Karpas-422 (cell line): Measurements from ENCODE around the gene PRIMPOL. TPM values are rescaled to one million over a fixed set of nuclear protein-coding genes. Genes with fewer than 3 reads are reported as not detected.

Experiments
- DNase-seq: peaks from one replicate; pipeline ENCODE4 v3.0.0-alpha.2; 2015
- H2AFZ ChIP-seq: fragments of 200-600 bp; sonication (generic); 2 replicates; pipeline ENCODE4 v1.6.1; 2014; ENCODE audit warnings: antibody characterized with exemption, low read length, mixed read lengths
- H3K27ac ChIP-seq: fragments of 200-600 bp; sonication (generic); 2 replicates; pipeline ENCODE4 v1.5.1; 2014; ENCODE audit warnings: mild to moderate bottlenecking, low read length, moderate library complexity
- H3K27me3 ChIP-seq: fragments of 200-600 bp; sonication (generic); 2 replicates; pipeline ENCODE4 v1.6.1; 2014; ENCODE audit warnings: low read length, mixed read lengths
- H3K36me3 ChIP-seq: fragments of 200-600 bp; sonication (generic); 2 replicates; pipeline ENCODE4 v1.6.1; 2014; ENCODE audit warnings: low read length, mixed read lengths; ENCODE audit not compliant: insufficient read depth
- H3K4me1 ChIP-seq: fragments of 200-600 bp; sonication (generic); 2 replicates; pipeline ENCODE4 v1.6.1; 2014; ENCODE audit warnings: mild to moderate bottlenecking, low read length, mixed read lengths
- H3K4me2 ChIP-seq: fragments of 200-600 bp; sonication (generic); 2 replicates; pipeline ENCODE4 v1.6.1; 2014; ENCODE audit warnings: low read length, low read depth, mild to moderate bottlenecking; ENCODE audit not compliant: poor library complexity, severe bottlenecking
- H3K4me3 ChIP-seq: fragments of 200-600 bp; sonication (generic); 2 replicates; pipeline ENCODE4 v1.5.1; 2014; ENCODE audit warnings: mild to moderate bottlenecking, antibody characterized with exemption, low read length, mixed read lengths
- H3K79me2 ChIP-seq: fragments of 200-600 bp; sonication (generic); 2 replicates; pipeline ENCODE4 v1.6.1; 2014; ENCODE audit warnings: mild to moderate bottlenecking, low read length, mixed read lengths
- H3K9ac ChIP-seq: fragments of 200-600 bp; sonication (generic); 2 replicates; pipeline ENCODE4 v1.6.0; 2014; ENCODE audit warnings: low read length
- H3K9me2 ChIP-seq: fragments of 200-600 bp; sonication (generic), shearing (Covaris generic); replicated peaks from 2 replicates; pipeline ENCODE4 v1.6.0; 2014; ENCODE audit warnings: mild to moderate bottlenecking, low read length, moderate library complexity; ENCODE audit not compliant: insufficient read depth
- H3K9me3 ChIP-seq: fragments of 300-700, 200-600 bp; sonication (generic); 2 replicates; pipeline ENCODE4 v1.6.1; 2014; ENCODE audit warnings: low read length, mixed read lengths
- H4K20me1 ChIP-seq: fragments of 200-600 bp; sonication (generic); 2 replicates; pipeline ENCODE4 v1.6.1; 2014; ENCODE audit warnings: mild to moderate bottlenecking, antibody characterized with exemption, low read length, low read depth; ENCODE audit not compliant: insufficient read depth
- total RNA-seq: library from RNA; depleted of rRNA; stranded (reverse); fragments of >200 nt; shearing (Covaris generic); gene quantifications from 2 replicates; pipeline ENCODE4 v1.2.3, GENCODE V29; 2014; ENCODE audit warnings: low replicate concordance

The PRIMPOL gene
- total RNA-seq, 1 experiment from 2014 or later, result 35.2 TPM

DNA sequence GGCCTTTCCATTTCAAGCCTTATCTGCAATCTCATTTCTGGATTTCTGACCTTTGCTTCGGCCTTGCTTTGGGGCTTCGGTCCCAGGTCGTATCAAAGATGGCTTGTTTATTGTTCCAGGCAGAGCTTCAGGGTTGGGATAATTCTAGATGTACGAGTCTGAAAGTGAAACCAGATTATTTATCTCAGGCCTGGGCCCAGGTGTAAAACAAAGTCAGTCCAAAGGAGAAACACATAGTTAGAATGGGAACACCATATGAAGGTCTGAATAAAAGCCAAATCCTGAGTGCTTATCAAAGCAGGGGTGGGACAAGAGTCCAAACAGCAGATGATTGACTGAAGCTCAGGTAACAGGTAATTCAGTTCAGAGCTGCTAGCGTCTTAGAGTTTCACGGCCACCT, 17.1 kb downstream of the PRIMPOL start:
- no peaks in the 10 kb centered on the region for H3K79me2 ChIP-seq
- no peaks in the 10 kb centered on the region for H3K9me2 ChIP-seq
- H3K4me3 ChIP-seq, result no peak overlapping the region
- H3K9me3 ChIP-seq, result no peaks in the 10 kb centered on the region
- no peaks in the 10 kb centered on the region for H4K20me1 ChIP-seq
- H3K27ac ChIP-seq, result no peak overlapping the region
- H3K27me3 ChIP-seq, result no peaks in the 10 kb centered on the region
- H3K36me3 ChIP-seq, result no peaks in the 10 kb centered on the region
- H2AFZ ChIP-seq, result no peak overlapping the region
- H3K4me2 ChIP-seq, result no peak overlapping the region
- H3K9ac ChIP-seq, result no peak overlapping the region
- no peak for DNase-seq
- H3K4me1 ChIP-seq, result peaks cover 6% of the 10 kb centered on the region

DNA sequence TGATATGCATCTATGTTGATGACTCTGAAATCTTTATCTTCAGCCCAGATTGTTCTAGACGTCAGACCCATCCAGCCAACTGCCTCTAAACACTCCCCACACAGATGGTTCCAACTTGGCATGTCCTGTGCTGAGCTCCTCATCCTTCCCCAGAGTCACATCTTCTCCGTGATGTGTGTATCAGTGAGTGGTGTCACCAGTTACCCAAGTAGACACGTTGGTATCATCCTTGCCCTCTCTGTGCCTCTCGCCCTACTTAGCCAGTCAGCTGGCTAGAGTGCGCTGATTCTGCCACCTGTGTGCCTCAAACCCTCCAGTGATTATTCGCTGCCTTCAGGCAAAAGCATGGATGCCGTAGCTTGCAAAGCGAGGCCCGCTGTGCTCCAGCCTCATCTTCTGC, 18.6 kb downstream of the PRIMPOL start:
- H3K4me1 ChIP-seq, result no peaks in the 10 kb centered on the region
- no peaks in the 10 kb centered on the region for H3K79me2 ChIP-seq
- no peaks in the 10 kb centered on the region for H3K9me2 ChIP-seq
- no peak overlapping the region for H3K9ac ChIP-seq
- H3K4me2 ChIP-seq, result no peak overlapping the region
- H4K20me1 ChIP-seq, result no peaks in the 10 kb centered on the region
- no peak overlapping the region for H3K27ac ChIP-seq
- no peak overlapping the region for H3K4me3 ChIP-seq
- no peak for DNase-seq
- H3K27me3 ChIP-seq, result no peaks in the 10 kb centered on the region
- H2AFZ ChIP-seq, result no peak overlapping the region
- no peaks in the 10 kb centered on the region for H3K36me3 ChIP-seq
- H3K9me3 ChIP-seq, result no peaks in the 10 kb centered on the region

DNA sequence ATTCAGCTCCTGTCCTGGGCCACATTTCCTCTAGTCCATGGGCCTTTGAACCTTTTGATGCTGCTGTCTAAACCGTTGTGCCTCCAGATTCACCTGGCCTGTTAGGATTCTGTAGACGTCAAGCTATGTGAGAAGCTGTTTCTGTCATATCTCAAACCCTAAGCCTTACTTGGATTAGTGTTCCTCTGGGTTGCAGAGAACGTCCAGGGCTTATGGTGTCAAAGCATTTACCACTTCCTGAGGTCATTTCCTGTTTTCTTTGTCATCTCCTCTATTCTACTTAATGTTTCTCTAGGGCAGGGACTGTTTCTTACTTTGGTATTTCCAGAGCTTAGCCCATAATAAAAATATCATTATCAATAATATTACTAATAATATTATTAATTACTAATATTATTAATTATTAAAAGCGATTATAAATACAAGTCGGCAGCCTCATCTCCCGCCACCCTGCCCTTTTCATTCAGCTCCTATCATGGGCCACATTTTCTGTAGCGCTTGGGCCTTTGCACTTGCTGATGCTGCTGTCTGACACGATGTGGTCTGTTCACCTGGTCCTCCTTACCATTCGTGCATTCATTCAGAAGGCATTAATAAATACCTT, 19.1 kb downstream of the PRIMPOL start:
- Histone ChIP-seq H3K4me3 (no peak overlapping the region), H3K27ac (no peak overlapping the region), H3K9me2 (no peaks in the 10 kb centered on the region), H3K27me3 (no peaks in the 10 kb centered on the region), H3K4me2 (no peak overlapping the region), H4K20me1 (no peaks in the 10 kb centered on the region), H3K9me3 (no peaks in the 10 kb centered on the region), H2AFZ (no peak overlapping the region), H3K79me2 (no peaks in the 10 kb centered on the region), H3K9ac (no peak overlapping the region), H3K36me3 (no peaks in the 10 kb centered on the region), H3K4me1 (no peaks in the 10 kb centered on the region)
- no peak for DNase-seq

DNA sequence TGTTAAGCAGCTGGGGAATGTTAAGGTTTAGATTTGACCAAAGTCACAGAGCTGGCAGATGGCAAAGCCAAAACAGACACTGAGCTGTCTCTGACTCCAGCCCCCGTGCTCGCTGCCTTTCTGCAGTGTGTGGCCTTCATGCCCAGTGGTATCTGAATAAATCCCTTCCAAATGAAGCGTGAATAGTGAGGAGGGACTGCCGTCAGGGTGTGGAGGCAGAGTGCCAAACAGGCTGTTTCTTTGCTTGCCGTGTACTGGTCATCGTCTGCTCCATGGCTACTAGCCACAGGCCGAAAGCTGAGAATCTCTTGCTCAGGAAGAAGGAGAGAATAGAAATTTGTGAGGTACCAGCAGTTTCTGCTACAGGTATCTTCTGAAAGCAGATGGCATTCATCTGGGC, 19.7 kb downstream of the PRIMPOL start:
- H3K4me3 ChIP-seq, result no peak overlapping the region
- H3K9me2 ChIP-seq, result no peaks in the 10 kb centered on the region
- no peaks in the 10 kb centered on the region for H4K20me1 ChIP-seq
- H3K9me3 ChIP-seq, result no peaks in the 10 kb centered on the region
- H3K9ac ChIP-seq, result no peak overlapping the region
- DNase-seq, result no peak
- no peaks in the 10 kb centered on the region for H3K79me2 ChIP-seq
- H3K27ac ChIP-seq, result no peak overlapping the region
- H3K4me1 ChIP-seq, result no peaks in the 10 kb centered on the region
- no peaks in the 10 kb centered on the region for H3K36me3 ChIP-seq
- no peak overlapping the region for H2AFZ ChIP-seq
- no peak overlapping the region for H3K4me2 ChIP-seq
- H3K27me3 ChIP-seq, result no peaks in the 10 kb centered on the region

DNA sequence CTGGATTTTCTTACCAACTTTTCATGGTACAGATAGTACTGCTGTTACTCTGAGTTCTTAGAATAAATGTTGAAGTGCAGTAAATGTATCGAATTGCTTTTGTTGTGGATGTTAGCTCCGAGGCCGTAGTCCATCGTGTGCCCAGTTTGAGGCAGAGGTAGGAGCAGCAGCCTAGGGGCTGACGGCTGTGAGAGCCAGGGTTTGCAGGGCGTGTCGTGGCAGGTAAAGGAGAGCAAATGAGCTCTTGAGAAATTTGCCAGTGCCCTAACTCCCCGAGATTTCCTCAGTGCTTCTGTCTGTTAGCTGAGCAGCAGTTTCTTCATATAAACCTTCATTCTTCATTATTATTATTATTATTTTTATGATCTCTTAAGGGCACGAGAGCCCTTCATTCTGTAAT, 21.6 kb downstream of the PRIMPOL start:
- no peak overlapping the region for H3K9ac ChIP-seq

DNA sequence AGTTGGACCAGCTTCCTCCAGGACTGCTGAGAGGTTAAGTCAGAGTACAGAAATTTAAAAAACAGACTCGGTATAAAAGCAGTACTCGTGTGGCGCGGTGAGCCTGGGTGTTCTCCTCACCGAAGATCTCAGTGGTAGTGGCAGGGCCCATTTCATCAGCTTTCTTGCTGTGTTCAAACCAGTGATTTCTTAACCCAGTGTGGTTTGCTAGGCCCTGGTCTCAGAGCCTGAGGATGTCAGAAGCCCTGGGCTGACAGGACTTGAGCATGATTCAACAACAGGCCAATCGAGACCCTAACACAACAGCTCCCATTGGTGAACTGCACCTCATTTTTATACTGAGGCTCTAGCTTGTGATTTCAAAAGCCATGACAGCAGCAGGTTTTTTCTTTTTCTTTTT, 23.2 kb downstream of the PRIMPOL start:
- no peak overlapping the region for H2AFZ ChIP-seq
- H3K27ac ChIP-seq, result no peak overlapping the region
- no peak overlapping the region for H3K4me3 ChIP-seq
- no peaks in the 10 kb centered on the region for H3K9me2 ChIP-seq
- no peaks in the 10 kb centered on the region for H3K36me3 ChIP-seq
- no peaks in the 10 kb centered on the region for H4K20me1 ChIP-seq
- no peak overlapping the region for H3K4me2 ChIP-seq
- H3K79me2 ChIP-seq, result no peaks in the 10 kb centered on the region
- H3K27me3 ChIP-seq, result no peaks in the 10 kb centered on the region
- DNase-seq, result no peak
- H3K9me3 ChIP-seq, result no peaks in the 10 kb centered on the region
- H3K4me1 ChIP-seq, result no peaks in the 10 kb centered on the region
- H3K9ac ChIP-seq, result no peak overlapping the region

More for the DNA sequence above, 21.6 kb downstream of the PRIMPOL start:
- no peaks in the 10 kb centered on the region for H3K9me2 ChIP-seq
- H3K36me3 ChIP-seq, result no peaks in the 10 kb centered on the region
- no peak for DNase-seq
- H2AFZ ChIP-seq, result no peak overlapping the region
- no peaks in the 10 kb centered on the region for H3K4me1 ChIP-seq
- no peaks in the 10 kb centered on the region for H3K27me3 ChIP-seq
- no peaks in the 10 kb centered on the region for H3K79me2 ChIP-seq
- no peak overlapping the region for H3K4me2 ChIP-seq
- H3K9me3 ChIP-seq, result no peaks in the 10 kb centered on the region
- H3K4me3 ChIP-seq, result no peak overlapping the region
- no peaks in the 10 kb centered on the region for H4K20me1 ChIP-seq
- no peak overlapping the region for H3K27ac ChIP-seq

DNA sequence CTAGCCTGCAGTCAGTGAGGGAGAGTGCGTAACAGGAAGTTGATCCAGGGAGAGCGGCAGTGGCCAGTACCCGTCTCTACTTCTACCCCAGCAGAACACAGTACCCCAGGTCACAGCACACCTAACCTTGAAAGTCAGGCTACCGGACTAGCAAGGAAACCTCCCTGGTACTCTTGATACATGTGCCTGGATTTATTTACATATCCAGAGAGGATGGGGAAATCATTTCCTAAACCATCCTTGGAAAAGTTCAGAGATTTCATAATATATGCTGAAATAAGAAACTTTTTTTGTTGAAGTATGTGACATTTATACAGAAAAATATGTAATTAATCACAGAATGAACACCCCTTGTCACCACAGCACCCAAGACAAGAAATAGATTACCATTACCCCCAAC, 24.5 kb downstream of the PRIMPOL start:
- DNase-seq, result no peak
- no peak overlapping the region for H3K4me2 ChIP-seq

DNA sequence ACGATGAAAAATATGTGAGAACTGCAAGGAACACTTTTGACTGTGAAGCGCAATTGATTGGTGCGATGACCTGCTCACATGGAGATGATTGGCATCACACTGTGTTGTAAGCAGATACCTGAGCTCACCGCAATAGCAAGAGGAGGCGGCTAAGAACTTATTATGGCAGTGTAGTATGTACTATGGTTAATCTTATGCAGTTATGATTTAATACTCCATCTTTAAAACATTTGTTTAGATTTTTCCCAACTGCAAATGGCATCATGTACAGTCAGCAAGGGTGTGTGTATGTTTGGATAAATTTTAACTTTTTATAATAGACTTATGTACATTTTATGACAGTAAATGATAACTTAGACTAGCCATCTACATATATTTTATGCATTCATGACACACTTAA, 25.5 kb downstream of the PRIMPOL start:
- Histone ChIP-seq H3K4me2 (no peak overlapping the region), H3K27ac (no peak overlapping the region), H3K36me3 (no peaks in the 10 kb centered on the region), H2AFZ (no peak overlapping the region), H3K79me2 (no peaks in the 10 kb centered on the region), H3K27me3 (no peaks in the 10 kb centered on the region), H3K9me3 (no peaks in the 10 kb centered on the region), H3K9ac (no peak overlapping the region), H3K4me3 (no peak overlapping the region), H4K20me1 (no peaks in the 10 kb centered on the region), H3K9me2 (no peaks in the 10 kb centered on the region), H3K4me1 (no peaks in the 10 kb centered on the region)
- DNase-seq, result no peak

More for the DNA sequence above, 24.5 kb downstream of the PRIMPOL start:
- Histone ChIP-seq H3K9me2 (no peaks in the 10 kb centered on the region), H3K27me3 (no peaks in the 10 kb centered on the region), H3K4me3 (no peak overlapping the region), H3K36me3 (no peaks in the 10 kb centered on the region), H3K9me3 (no peaks in the 10 kb centered on the region), H3K9ac (no peak overlapping the region), H4K20me1 (no peaks in the 10 kb centered on the region), H3K4me1 (no peaks in the 10 kb centered on the region), H2AFZ (no peak overlapping the region), H3K79me2 (no peaks in the 10 kb centered on the region), H3K27ac (no peak overlapping the region)
